Measurements from ENCODE around the gene AQP5.

GRCh38 chr12:49985981-49986380 is 24.3 kb downstream of the AQP5 start:
- TF ChIP-seq POLR2AphosphoS5 (IDR thresholded peaks at IDR 0.05; ENCODE audit: insufficient read depth, low read depth, low read length) (no peak), POLR2A (IDR thresholded peaks at IDR 0.05; ENCODE audit: low read depth, low read length) (no peak), CTCF (IDR thresholded peaks at IDR 0.05; ENCODE audit: extremely low read depth in 1 of 2, insufficient read depth in 1 of 2, low read depth in 1 of 2, low read length in 2 of 2) (no peak), GATA2 (IDR thresholded peaks at IDR 0.05; ENCODE audit: insufficient read depth, insufficient read length, low read depth, low read length) (no peak)

Data from endothelial cell of umbilical vein (primary cell).